Right kidney (tissue), 1 donor: Measurements from ENCODE around the gene PSD4.

ENCODE experiments used
- DNase-seq: peaks from one replicate; pipeline ENCODE4 v3.0.0-alpha.2; 2016

The PSD4 gene

GRCh38 chr2:113167115-113167932 lies 6.4 kb upstream of the PSD4 start:
- DNase-seq, result no peak

- DNase-seq, result no peak
Observed at GRCh38 chr2:113167962-113168340, 5.8 kb upstream of the PSD4 start.

GRCh38 chr2:113169002-113169530 lies 4.7 kb upstream of the PSD4 start:
- DNase-seq, result no peak

- no peak for DNase-seq
Observed at GRCh38 chr2:113169586-113169985, 4.2 kb upstream of the PSD4 start.

GRCh38 chr2:113171334-113172075 lies 2.3 kb upstream of the PSD4 start:
- DNase-seq, result no peak

- no peak for DNase-seq
Observed at GRCh38 chr2:113172721-113173541, 840 bp upstream of the PSD4 start.

- no peak for DNase-seq
Observed at GRCh38 chr2:113174376-113174750, 592 bp downstream of the PSD4 start.

GRCh38 chr2:113175042-113175628 lies 1.4 kb downstream of the PSD4 start:
- DNase-seq, result no peak

GRCh38 chr2:113175736-113176695 lies 2.2 kb downstream of the PSD4 start:
- no peak for DNase-seq

GRCh38 chr2:113176696-113177355 lies 3.1 kb downstream of the PSD4 start:
- DNase-seq, result no peak

GRCh38 chr2:113178069-113178746 lies 4.4 kb downstream of the PSD4 start:
- no peak for DNase-seq

- no peak for DNase-seq
Observed at GRCh38 chr2:113178891-113179290, 5.1 kb downstream of the PSD4 start.

GRCh38 chr2:113179446-113180045 lies 5.8 kb downstream of the PSD4 start:
- no peak for DNase-seq

GRCh38 chr2:113180131-113180946 lies 6.6 kb downstream of the PSD4 start:
- DNase-seq, result no peak

- no peak for DNase-seq
Observed at GRCh38 chr2:113181258-113182051, 7.7 kb downstream of the PSD4 start.

GRCh38 chr2:113182471-113183260 lies 8.9 kb downstream of the PSD4 start:
- no peak for DNase-seq

GRCh38 chr2:113183264-113183663 lies 9.5 kb downstream of the PSD4 start:
- no peak for DNase-seq
